ENCODE results near the gene DNPH1.

DNA sequence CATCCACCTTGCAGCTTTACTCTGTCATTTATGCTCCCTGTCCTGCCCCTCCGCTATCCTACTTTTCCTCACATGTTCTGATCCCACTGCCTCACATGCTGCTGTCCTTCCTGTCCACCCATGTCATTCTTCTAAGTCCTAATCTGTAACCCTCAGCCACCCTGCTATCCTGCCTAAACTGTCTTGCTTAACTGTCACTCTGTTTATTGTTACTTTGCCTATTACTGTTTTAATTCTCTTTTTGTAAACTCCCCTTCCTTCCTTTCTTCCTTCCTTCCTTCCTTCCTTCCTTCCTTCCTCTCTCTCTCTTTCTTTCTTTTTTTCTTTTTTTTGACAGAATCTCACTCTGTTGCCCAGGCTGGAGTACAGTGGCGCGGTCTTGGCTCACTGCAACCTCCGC, 45.8 kb downstream of the DNPH1 start:
- TF ChIP-seq, protein P1, sequence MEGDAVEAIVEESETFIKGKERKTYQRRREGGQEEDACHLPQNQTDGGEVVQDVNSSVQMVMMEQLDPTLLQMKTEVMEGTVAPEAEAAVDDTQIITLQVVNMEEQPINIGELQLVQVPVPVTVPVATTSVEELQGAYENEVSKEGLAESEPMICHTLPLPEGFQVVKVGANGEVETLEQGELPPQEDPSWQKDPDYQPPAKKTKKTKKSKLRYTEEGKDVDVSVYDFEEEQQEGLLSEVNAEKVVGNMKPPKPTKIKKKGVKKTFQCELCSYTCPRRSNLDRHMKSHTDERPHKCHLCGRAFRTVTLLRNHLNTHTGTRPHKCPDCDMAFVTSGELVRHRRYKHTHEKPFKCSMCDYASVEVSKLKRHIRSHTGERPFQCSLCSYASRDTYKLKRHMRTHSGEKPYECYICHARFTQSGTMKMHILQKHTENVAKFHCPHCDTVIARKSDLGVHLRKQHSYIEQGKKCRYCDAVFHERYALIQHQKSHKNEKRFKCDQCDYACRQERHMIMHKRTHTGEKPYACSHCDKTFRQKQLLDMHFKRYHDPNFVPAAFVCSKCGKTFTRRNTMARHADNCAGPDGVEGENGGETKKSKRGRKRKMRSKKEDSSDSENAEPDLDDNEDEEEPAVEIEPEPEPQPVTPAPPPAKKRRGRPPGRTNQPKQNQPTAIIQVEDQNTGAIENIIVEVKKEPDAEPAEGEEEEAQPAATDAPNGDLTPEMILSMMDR (IDR thresholded peaks at IDR 0.05), result no peak
- TF ChIP-seq POLR2A (IDR thresholded peaks at IDR 0.05), result no peak
